ENCODE results near the gene SYNPO2.

Gene SYNPO2

GRCh38 chr4:118879409-118879808 is 9.2 kb upstream of the SYNPO2 start:
- DNase-seq: no peak

- peak; percentile 73 for DNase-seq
These were observed 7.0 kb upstream of the SYNPO2 start for GRCh38 chr4:118881512-118882146.

GRCh38 chr4:118883861-118884260 is 4.8 kb upstream of the SYNPO2 start:
- DNase-seq: no peak

- DNase-seq: no peak
These were observed 3.9 kb upstream of the SYNPO2 start for GRCh38 chr4:118884716-118885115.

- DNase-seq: no peak
These were observed 648 bp downstream of the SYNPO2 start for GRCh38 chr4:118889312-118889691.

GRCh38 chr4:118894034-118894433 is 5.4 kb downstream of the SYNPO2 start:
- no peak for DNase-seq

- DNase-seq: no peak
These were observed 9.6 kb downstream of the SYNPO2 start for GRCh38 chr4:118898221-118898620.

- no peak for DNase-seq
These were observed 10.1 kb downstream of the SYNPO2 start for GRCh38 chr4:118898684-118899138.

GRCh38 chr4:118904418-118904817 is 15.8 kb downstream of the SYNPO2 start:
- DNase-seq: no peak

- DNase-seq: no peak
These were observed 16.3 kb downstream of the SYNPO2 start for GRCh38 chr4:118904935-118905334.

- DNase-seq: peak; percentile 69
These were observed 16.9 kb downstream of the SYNPO2 start for GRCh38 chr4:118905566-118905965.

GRCh38 chr4:118909173-118909956 is 20.7 kb downstream of the SYNPO2 start:
- no peak for DNase-seq

GRCh38 chr4:118910221-118910620 is 21.6 kb downstream of the SYNPO2 start:
- no peak for DNase-seq

- DNase-seq: no peak
These were observed 22.6 kb downstream of the SYNPO2 start for GRCh38 chr4:118911238-118911703.

GRCh38 chr4:118915468-118915867 is 26.8 kb downstream of the SYNPO2 start:
- no peak for DNase-seq

GRCh38 chr4:118916691-118917289 is 28.1 kb downstream of the SYNPO2 start:
- no peak for DNase-seq

GRCh38 chr4:118917582-118917981 is 28.9 kb downstream of the SYNPO2 start:
- no peak for DNase-seq

GRCh38 chr4:118918388-118918787 is 29.7 kb downstream of the SYNPO2 start:
- DNase-seq: no peak

- no peak for DNase-seq
These were observed 31.6 kb downstream of the SYNPO2 start for GRCh38 chr4:118920247-118920646.

- no peak for DNase-seq
These were observed 33.1 kb downstream of the SYNPO2 start for GRCh38 chr4:118921786-118922185.

- no peak for DNase-seq
These were observed 35.2 kb downstream of the SYNPO2 start for GRCh38 chr4:118923891-118924290.

- no peak for DNase-seq
These were observed 39.3 kb downstream of the SYNPO2 start for GRCh38 chr4:118927974-118928373.

- DNase-seq: no peak
These were observed 41.6 kb downstream of the SYNPO2 start for GRCh38 chr4:118930255-118930654.

- no peak for DNase-seq
These were observed 43.1 kb downstream of the SYNPO2 start for GRCh38 chr4:118931786-118932185.
